Activated T-helper 1 cell treated with anti-CD3 and anti-CD28 coated beads, Interleukin-12 subunit alpha, Interleukin-12 subunit beta, Interleukin-2, Interleukin-4 antibody, amounts not matched to agents 30 ng/mL and 10 ng/mL and 1 ng/mL, durations not matched to agents 14 hours and 24 hours and 36 hours (primary cell): Measurements from ENCODE around the gene RIT2. TPM values are rescaled to one million over a fixed set of nuclear protein-coding genes. Genes with fewer than 3 reads are reported as not detected.

ENCODE experiments used
- DNase-seq: peaks from one replicate; pipeline ENCODE4 v3.0.0; 2021; ENCODE audit warnings: low spot score
- H3K27ac Mint-ChIP-seq: one replicate; pipeline ENCODE4 v1.8.0; 2021; ENCODE audit warnings: mild to moderate bottlenecking, mixed read lengths
- H3K27me3 Mint-ChIP-seq: one replicate; pipeline ENCODE4 v1.8.0; 2022; ENCODE audit warnings: mild to moderate bottlenecking, moderate library complexity, mixed read lengths; ENCODE audit not compliant: insufficient read depth
- H3K36me3 Mint-ChIP-seq: one replicate; pipeline ENCODE4 v1.8.0; 2021; ENCODE audit warnings: low read depth, mixed read lengths
- H3K4me1 Mint-ChIP-seq: one replicate; pipeline ENCODE4 v1.8.0; 2021; ENCODE audit warnings: low read depth, mixed read lengths
- H3K4me3 Mint-ChIP-seq: one replicate; pipeline ENCODE4 v1.8.0; 2021; ENCODE audit warnings: mild to moderate bottlenecking, moderate library complexity, mixed read lengths
- H3K9me3 Mint-ChIP-seq: one replicate; pipeline ENCODE4 v1.8.0; 2021; ENCODE audit warnings: mixed read lengths
- intact Hi-C: fragments of 100-400 bp; cut with micrococcal nuclease; formaldehyde crosslinking; loops from one replicate; pipeline ENCODE4 v1.15.1; 2024
- total RNA-seq: library from RNA; stranded (reverse); gene quantifications from 2 replicates; pipeline ENCODE4 v1.2.3, GENCODE V29; 2022

The RIT2 gene
- total RNA-seq, 1 donor from 2014 or later = not detected

- Mint-ChIP-seq H3K4me3 (no peak overlapping the region), H3K4me1 (no peaks in the 10 kb centered on the region), H3K9me3 (no peaks in the 10 kb centered on the region), H3K27me3 (no peaks in the 10 kb centered on the region), H3K27ac (no peak overlapping the region), H3K36me3 (no peaks in the 10 kb centered on the region)
- no peak for DNase-seq
- intact Hi-C loops = no loop called here
Observed at GRCh38 chr18:43031169-43031568, 84.3 kb downstream of the RIT2 start.

- no peaks in the 10 kb centered on the region for H3K4me1 Mint-ChIP-seq
- no peak overlapping the region for H3K27ac Mint-ChIP-seq
- intact Hi-C loops = no loop called here
- H3K9me3 Mint-ChIP-seq = no peaks in the 10 kb centered on the region
- no peaks in the 10 kb centered on the region for H3K36me3 Mint-ChIP-seq
- DNase-seq = no peak
- H3K27me3 Mint-ChIP-seq = no peaks in the 10 kb centered on the region
- no peak overlapping the region for H3K4me3 Mint-ChIP-seq
Observed at GRCh38 chr18:43029414-43029813, 86.1 kb downstream of the RIT2 start.

GRCh38 chr18:43022874-43023273 is 92.6 kb downstream of the RIT2 start:
- intact Hi-C loops = no loop called here
- Mint-ChIP-seq H3K4me3 (no peak overlapping the region), H3K9me3 (peaks cover 14% of the 10 kb centered on the region), H3K27me3 (no peaks in the 10 kb centered on the region), H3K4me1 (no peaks in the 10 kb centered on the region), H3K27ac (no peak overlapping the region), H3K36me3 (no peaks in the 10 kb centered on the region)
- DNase-seq = no peak

GRCh38 chr18:43017622-43018021 is 97.9 kb downstream of the RIT2 start:
- H3K9me3 Mint-ChIP-seq = peaks cover 12% of the 10 kb centered on the region
- no peak overlapping the region for H3K27ac Mint-ChIP-seq
- DNase-seq = no peak
- no peak overlapping the region for H3K4me3 Mint-ChIP-seq
- no peaks in the 10 kb centered on the region for H3K4me1 Mint-ChIP-seq
- H3K36me3 Mint-ChIP-seq = no peaks in the 10 kb centered on the region
- no peaks in the 10 kb centered on the region for H3K27me3 Mint-ChIP-seq
- intact Hi-C loops = no loop called here

- no peak overlapping the region for H3K27ac Mint-ChIP-seq
- no peak overlapping the region for H3K4me3 Mint-ChIP-seq
- H3K27me3 Mint-ChIP-seq = no peaks in the 10 kb centered on the region
- peaks cover 11% of the 10 kb centered on the region for H3K9me3 Mint-ChIP-seq
- H3K4me1 Mint-ChIP-seq = no peaks in the 10 kb centered on the region
- no peak for DNase-seq
- intact Hi-C loops = no loop called here
- no peaks in the 10 kb centered on the region for H3K36me3 Mint-ChIP-seq
Observed at GRCh38 chr18:43013486-43013885, 102.0 kb downstream of the RIT2 start.

- H3K36me3 Mint-ChIP-seq = no peaks in the 10 kb centered on the region
- H3K27me3 Mint-ChIP-seq = no peaks in the 10 kb centered on the region
- H3K9me3 Mint-ChIP-seq = peaks cover 8% of the 10 kb centered on the region
- H3K4me1 Mint-ChIP-seq = no peaks in the 10 kb centered on the region
- no peak overlapping the region for H3K4me3 Mint-ChIP-seq
- intact Hi-C loops = no loop called here
- no peak for DNase-seq
- no peak overlapping the region for H3K27ac Mint-ChIP-seq
Observed at GRCh38 chr18:43012951-43013350, 102.5 kb downstream of the RIT2 start.

GRCh38 chr18:43010611-43011010 is 104.9 kb downstream of the RIT2 start:
- intact Hi-C loops = no loop called here
- Mint-ChIP-seq H3K27me3 (no peaks in the 10 kb centered on the region), H3K4me3 (no peak overlapping the region), H3K9me3 (peaks cover 9% of the 10 kb centered on the region), H3K36me3 (no peaks in the 10 kb centered on the region), H3K4me1 (no peaks in the 10 kb centered on the region), H3K27ac (no peak overlapping the region)
- DNase-seq = no peak

GRCh38 chr18:43009674-43010073 is 105.8 kb downstream of the RIT2 start:
- DNase-seq = no peak
- H3K4me3 Mint-ChIP-seq = no peak overlapping the region
- H3K9me3 Mint-ChIP-seq = peaks cover 13% of the 10 kb centered on the region
- H3K4me1 Mint-ChIP-seq = no peaks in the 10 kb centered on the region
- H3K36me3 Mint-ChIP-seq = no peaks in the 10 kb centered on the region
- intact Hi-C loops = no loop called here
- no peak overlapping the region for H3K27ac Mint-ChIP-seq
- H3K27me3 Mint-ChIP-seq = no peaks in the 10 kb centered on the region

- H3K27ac Mint-ChIP-seq = no peak overlapping the region
- no peaks in the 10 kb centered on the region for H3K36me3 Mint-ChIP-seq
- no peaks in the 10 kb centered on the region for H3K27me3 Mint-ChIP-seq
- no peaks in the 10 kb centered on the region for H3K4me1 Mint-ChIP-seq
- H3K9me3 Mint-ChIP-seq = peaks cover 9% of the 10 kb centered on the region
- intact Hi-C loops = no loop called here
- DNase-seq = no peak
- H3K4me3 Mint-ChIP-seq = no peak overlapping the region
Observed at GRCh38 chr18:43007365-43007764, 108.1 kb downstream of the RIT2 start.

- H3K36me3 Mint-ChIP-seq = no peaks in the 10 kb centered on the region
- H3K27ac Mint-ChIP-seq = no peak overlapping the region
- intact Hi-C loops = no loop called here
Observed at GRCh38 chr18:43004421-43004820, 111.1 kb downstream of the RIT2 start.

GRCh38 chr18:43001821-43002220 is 113.7 kb downstream of the RIT2 start:
- Mint-ChIP-seq H3K9me3 (peaks cover 5% of the 10 kb centered on the region), H3K4me1 (no peaks in the 10 kb centered on the region), H3K36me3 (no peaks in the 10 kb centered on the region), H3K27me3 (no peaks in the 10 kb centered on the region), H3K4me3 (no peak overlapping the region), H3K27ac (no peak overlapping the region)
- intact Hi-C loops = no loop called here
- no peak for DNase-seq

More at GRCh38 chr18:43004421-43004820, 111.1 kb downstream of the RIT2 start:
- Mint-ChIP-seq H3K27me3 (no peaks in the 10 kb centered on the region), H3K4me3 (no peak overlapping the region), H3K4me1 (no peaks in the 10 kb centered on the region), H3K9me3 (peaks cover 5% of the 10 kb centered on the region)
- DNase-seq = no peak

GRCh38 chr18:42996824-42997223 is 118.7 kb downstream of the RIT2 start:
- no peaks in the 10 kb centered on the region for H3K36me3 Mint-ChIP-seq
- intact Hi-C loops = no loop called here
- no peak overlapping the region for H3K4me3 Mint-ChIP-seq
- no peaks in the 10 kb centered on the region for H3K27me3 Mint-ChIP-seq
- no peak for DNase-seq
- no peak overlapping the region for H3K27ac Mint-ChIP-seq
- H3K4me1 Mint-ChIP-seq = no peaks in the 10 kb centered on the region
- peaks cover 9% of the 10 kb centered on the region for H3K9me3 Mint-ChIP-seq

GRCh38 chr18:42980426-42980825 is 135.1 kb downstream of the RIT2 start:
- peaks cover 3% of the 10 kb centered on the region for H3K9me3 Mint-ChIP-seq
- intact Hi-C loops = no loop called here
- no peak for DNase-seq
- no peak overlapping the region for H3K4me3 Mint-ChIP-seq
- no peaks in the 10 kb centered on the region for H3K27me3 Mint-ChIP-seq
- H3K27ac Mint-ChIP-seq = no peak overlapping the region
- no peaks in the 10 kb centered on the region for H3K4me1 Mint-ChIP-seq
- H3K36me3 Mint-ChIP-seq = no peaks in the 10 kb centered on the region

- no peak for DNase-seq
- intact Hi-C loops = no loop called here
- peaks cover 6% of the 10 kb centered on the region for H3K9me3 Mint-ChIP-seq
- H3K27me3 Mint-ChIP-seq = no peaks in the 10 kb centered on the region
- no peak overlapping the region for H3K4me3 Mint-ChIP-seq
- no peaks in the 10 kb centered on the region for H3K4me1 Mint-ChIP-seq
- no peaks in the 10 kb centered on the region for H3K36me3 Mint-ChIP-seq
- no peak overlapping the region for H3K27ac Mint-ChIP-seq
Observed at GRCh38 chr18:42977982-42978637, 137.4 kb downstream of the RIT2 start.
